Stomach (tissue), 4 donors: ENCODE data around the gene CELSR3.

Experiments used
- EP300 ChIP-seq: sonication (generic); formaldehyde crosslinking; IDR thresholded peaks from one replicate; pipeline ENCODE4 v1.6.1; 2017; ENCODE audit warnings: antibody characterized with exemption
- POLR2AphosphoS5 ChIP-seq, 3 donors: sonication (generic); formaldehyde crosslinking; IDR thresholded peaks; one replicate each; pipeline ENCODE4 v1.6.1; 2016; ENCODE audit warnings: antibody characterized with exemption in 3 of 3
- TF ChIP-seq, protein P1 (sequence below), 7 experiments: fragments of 450-650 bp in 4 of 7; fragments of 200-600 bp in 3 of 7; sonication (generic) in 3 of 7; IDR thresholded peaks; one replicate each; pipeline ENCODE4 v1.5.1; 2016 to 2019; ENCODE audit warnings: antibody characterized with exemption in 7 of 7, control low read depth in 2 of 7, mild to moderate bottlenecking in 1 of 7

DNA sequence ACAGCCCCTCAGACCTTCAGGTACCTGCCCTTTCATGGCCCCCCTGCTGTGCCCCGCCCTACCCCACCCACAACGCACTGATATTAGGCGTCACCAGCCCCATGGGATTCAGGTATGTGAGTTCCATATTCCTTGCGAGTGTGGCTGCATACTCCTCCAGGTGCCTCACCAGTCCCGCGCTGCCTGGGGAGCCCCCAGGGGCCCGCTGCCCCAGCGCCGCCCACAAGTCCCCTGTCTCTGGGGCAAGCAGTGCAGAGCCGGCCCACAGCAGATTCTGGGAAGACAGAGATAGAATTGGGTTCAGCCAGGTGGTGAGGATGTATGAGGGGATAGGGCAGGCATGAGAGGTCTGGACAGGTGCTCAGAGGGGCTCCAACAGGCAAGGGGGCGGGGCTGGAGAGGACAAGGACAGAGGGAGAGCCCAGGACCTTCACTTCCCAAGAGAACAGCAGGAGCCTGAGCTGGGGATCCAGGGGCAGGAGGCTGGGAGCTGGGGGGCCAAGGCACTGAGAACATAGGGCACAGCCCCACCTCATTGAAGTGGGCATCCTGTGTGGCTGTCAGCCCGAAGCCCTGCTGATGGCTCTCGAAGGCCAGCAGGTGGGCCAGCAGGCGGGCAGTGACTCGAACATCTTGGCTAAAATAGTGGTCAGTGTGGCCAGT is 14.4 kb downstream of the CELSR3 start:
- TF ChIP-seq, protein P1, sequence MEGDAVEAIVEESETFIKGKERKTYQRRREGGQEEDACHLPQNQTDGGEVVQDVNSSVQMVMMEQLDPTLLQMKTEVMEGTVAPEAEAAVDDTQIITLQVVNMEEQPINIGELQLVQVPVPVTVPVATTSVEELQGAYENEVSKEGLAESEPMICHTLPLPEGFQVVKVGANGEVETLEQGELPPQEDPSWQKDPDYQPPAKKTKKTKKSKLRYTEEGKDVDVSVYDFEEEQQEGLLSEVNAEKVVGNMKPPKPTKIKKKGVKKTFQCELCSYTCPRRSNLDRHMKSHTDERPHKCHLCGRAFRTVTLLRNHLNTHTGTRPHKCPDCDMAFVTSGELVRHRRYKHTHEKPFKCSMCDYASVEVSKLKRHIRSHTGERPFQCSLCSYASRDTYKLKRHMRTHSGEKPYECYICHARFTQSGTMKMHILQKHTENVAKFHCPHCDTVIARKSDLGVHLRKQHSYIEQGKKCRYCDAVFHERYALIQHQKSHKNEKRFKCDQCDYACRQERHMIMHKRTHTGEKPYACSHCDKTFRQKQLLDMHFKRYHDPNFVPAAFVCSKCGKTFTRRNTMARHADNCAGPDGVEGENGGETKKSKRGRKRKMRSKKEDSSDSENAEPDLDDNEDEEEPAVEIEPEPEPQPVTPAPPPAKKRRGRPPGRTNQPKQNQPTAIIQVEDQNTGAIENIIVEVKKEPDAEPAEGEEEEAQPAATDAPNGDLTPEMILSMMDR (IDR thresholded peaks at IDR 0.05), result no peak
- TF ChIP-seq POLR2AphosphoS5 (IDR thresholded peaks at IDR 0.05) (no peak), EP300 (no peak)
